Stimulated activated CD4-positive, alpha-beta T cell treated with anti-CD3 and anti-CD28 coated beads, Interleukin-15, amount 100 ng/mL, for 1 hour (primary cell): ENCODE measurements around the gene ZFAND2B.

Source experiments
- DNase-seq, 2 donors: peaks; one replicate each; pipeline ENCODE4 v3.0.0-alpha.2; 2020; ENCODE audit warnings: low read depth in 1 of 2, low spot score in 1 of 2

ZFAND2B gene, protein sequence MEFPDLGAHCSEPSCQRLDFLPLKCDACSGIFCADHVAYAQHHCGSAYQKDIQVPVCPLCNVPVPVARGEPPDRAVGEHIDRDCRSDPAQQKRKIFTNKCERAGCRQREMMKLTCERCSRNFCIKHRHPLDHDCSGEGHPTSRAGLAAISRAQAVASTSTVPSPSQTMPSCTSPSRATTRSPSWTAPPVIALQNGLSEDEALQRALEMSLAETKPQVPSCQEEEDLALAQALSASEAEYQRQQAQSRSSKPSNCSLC

GRCh38 chr2:219206328-219207133 is at the start of gene ZFAND2B:
ZFAND2B (plus strand) TSS chr2:219206782; CDS start chr2:219206988, 206 bp downstream.
- DNase-seq = peak; percentile 93 to 95

- DNase-seq = no peak
Observed at GRCh38 chr2:219157396-219157795, 49.2 kb upstream of the ZFAND2B start.

DNA sequence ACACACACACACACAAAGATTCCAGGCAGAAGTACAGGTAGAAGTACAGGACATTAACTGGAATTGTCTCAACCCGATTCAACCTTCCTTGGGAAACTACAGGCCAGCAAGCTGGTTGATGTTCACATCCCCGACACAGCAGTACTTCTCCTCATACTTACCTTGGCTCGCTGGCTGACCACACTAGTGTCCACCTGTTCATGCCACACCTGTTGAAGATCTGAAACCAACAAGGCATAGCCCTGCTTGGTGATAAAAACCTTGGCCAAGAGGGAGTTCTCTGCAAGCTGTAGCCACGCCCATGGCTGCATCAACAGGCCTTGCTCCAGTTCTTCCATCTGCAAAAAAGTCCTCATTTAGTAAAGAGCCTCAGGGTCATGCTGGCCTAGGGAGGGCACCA is 48.6 kb upstream of the ZFAND2B start:
- DNase-seq = no peak

- no peak for DNase-seq
Observed at GRCh38 chr2:219158586-219158985, 48.0 kb upstream of the ZFAND2B start.

DNA sequence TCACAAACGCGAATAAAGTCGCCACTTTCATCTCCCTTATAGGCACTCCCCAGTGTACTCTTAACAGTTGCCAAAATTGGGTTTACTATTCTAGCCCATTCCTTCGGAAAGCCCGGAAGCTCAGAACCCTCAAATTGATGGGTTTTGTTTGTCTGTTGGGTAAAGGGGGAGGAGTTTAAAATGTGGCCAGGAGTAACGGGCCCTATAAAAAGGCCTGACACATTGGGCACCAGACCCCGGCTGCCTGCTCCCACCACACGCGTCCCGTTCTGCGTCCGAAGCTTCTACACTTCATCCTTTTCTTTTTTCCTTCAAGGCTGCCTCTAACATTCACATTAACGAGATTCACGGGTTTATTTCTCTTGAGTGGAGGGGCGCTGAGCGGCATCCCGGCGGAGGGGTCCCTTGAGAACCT is 46.8 kb upstream of the ZFAND2B start:
- no peak for DNase-seq

GRCh38 chr2:219160186-219161017 is 46.2 kb upstream of the ZFAND2B start, which contains the start of gene NHEJ1:
NHEJ1 (minus strand) TSS chr2:219160815; CDS start chr2:219158362, 2,453 bp downstream.
- peak; percentile 87 to 90 for DNase-seq

DNA sequence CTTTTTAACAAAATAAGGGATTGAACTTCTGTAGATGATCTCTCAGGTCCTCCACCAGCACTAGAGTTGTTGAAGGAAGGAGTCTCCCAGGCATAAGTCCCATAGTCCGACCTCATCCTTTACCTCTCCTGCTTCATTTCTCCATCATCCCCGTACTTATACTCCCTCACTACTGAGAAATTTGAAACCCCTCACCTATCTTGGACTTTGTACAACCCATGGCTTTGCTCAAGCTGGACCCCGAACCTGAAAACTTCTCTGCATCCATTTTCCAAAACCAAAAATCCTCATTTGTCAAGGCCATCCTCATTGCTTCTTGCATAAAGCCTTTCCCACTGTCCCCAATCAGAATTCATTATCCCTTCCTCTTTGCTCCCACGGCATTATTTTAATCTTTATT is 45.5 kb upstream of the ZFAND2B start:
- no peak for DNase-seq

- no peak for DNase-seq
Observed at GRCh38 chr2:219163156-219163555, 43.4 kb upstream of the ZFAND2B start.

DNA sequence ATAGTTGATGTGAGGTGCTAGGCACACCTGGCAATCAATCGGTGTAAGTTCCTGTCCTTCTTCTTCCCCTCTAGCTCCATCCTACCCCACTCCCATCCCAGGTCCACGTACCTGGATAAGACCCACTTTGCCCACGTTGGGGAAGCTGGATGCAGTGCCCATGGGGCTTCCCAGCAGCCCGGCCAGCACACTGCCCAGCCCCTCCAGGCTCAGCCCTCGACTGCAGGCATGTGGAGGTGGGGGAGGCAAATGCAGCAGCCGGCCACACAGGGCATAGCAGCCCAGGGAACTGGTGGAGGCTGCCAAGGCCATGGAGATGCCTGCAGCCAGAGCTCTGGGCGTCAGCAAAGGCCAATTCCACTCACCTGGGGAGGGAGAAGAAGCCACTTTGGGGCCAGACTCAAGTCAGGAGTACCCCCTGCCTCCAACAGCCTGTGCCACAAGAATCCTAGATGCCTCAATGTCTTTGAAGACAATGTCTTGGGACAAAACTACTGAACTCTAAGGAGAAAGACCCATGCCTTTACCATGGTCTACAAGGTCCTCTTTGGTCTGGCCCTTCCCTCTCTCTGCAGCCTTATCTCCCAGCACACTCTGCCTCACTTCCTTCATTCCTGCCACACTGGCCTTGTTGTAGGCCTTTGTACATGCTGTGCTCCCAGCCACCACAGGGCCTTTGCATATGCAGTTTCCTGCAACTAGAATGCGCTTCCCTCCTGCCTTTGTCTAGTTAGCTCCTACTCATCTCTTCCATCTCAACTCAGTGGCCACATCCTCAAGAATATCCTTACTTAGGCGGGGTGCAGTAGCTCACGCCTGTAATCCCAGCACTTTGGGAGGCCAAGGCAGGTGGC is 41.3 kb upstream of the ZFAND2B start:
- no peak for DNase-seq

DNA sequence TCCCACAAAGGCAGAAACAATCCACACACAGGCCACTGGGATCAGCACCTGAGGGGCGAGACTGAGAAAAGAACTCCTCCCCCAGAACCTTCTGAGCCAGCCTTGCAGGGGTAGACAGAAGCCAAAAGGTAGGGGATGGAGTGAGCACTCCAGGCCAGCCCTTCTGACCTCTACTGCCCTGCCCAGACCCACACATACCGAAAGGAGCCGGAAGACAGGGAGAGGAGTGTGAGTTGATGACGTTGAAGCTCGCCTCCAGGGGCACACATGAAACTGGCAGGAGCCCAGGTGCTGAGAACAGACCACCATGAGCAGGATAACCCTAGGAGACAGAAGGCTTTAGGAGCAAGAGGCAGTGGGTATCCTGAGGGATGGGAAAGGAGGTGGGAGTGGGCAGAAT is 38.6 kb upstream of the ZFAND2B start:
- no peak for DNase-seq

- DNase-seq = no peak
Observed at GRCh38 chr2:219168526-219168925, 38.1 kb upstream of the ZFAND2B start.

- no peak for DNase-seq
Observed at GRCh38 chr2:219168932-219169331, 37.6 kb upstream of the ZFAND2B start.

GRCh38 chr2:219169930-219170654 is 36.5 kb upstream of the ZFAND2B start, which contains the start of gene SLC23A3:
SLC23A3 (minus strand) TSS chr2:219170029; CDS start chr2:219169984, 45 bp downstream.
- no peak for DNase-seq

GRCh38 chr2:219171231-219171651 is 35.3 kb upstream of the ZFAND2B start:
- DNase-seq = no peak

DNA sequence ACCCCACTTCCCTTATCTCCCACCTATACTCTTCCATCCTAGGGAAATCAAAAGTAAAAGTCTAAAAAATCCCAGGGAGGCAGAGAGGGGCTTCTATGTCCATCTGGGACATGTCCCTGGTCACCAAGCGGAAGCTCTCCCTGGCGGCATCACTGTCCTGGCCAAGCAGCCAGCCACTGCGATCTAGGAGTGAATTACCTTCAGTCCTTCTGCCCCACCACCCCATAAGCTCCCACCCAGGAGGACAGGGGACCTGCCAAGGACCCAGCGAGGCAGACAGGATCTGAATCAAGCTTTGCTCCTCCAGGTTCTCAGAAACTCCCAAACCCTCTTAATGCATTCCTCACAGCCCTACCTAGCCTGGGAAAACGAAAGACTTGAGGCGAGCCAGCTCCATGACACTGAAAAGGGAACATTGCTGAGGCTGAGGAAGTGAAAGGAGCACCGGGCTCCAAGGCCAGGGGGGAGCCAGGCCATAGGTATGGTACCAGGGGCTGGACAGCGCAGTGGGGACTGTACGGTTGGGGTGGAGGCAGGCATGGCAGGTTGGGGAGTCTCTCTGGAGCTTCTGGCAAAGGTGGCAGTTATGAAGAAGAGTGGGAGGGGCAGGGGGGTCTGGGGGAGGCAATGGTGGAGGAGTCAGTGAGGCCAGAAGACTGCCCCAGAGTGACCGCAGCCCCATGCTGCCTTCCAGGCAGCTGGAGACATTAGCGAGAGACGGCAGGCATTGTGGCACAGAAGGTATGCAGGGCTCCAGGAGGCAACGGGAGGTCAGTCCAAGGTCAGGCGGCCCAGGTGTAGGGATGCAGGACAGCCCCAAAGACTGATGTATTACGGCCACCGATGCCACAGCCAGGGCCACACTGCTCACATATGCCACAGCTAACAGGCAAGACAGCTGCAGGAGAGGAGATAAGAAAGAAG is 34.1 kb upstream of the ZFAND2B start:
- no peak for DNase-seq

DNA sequence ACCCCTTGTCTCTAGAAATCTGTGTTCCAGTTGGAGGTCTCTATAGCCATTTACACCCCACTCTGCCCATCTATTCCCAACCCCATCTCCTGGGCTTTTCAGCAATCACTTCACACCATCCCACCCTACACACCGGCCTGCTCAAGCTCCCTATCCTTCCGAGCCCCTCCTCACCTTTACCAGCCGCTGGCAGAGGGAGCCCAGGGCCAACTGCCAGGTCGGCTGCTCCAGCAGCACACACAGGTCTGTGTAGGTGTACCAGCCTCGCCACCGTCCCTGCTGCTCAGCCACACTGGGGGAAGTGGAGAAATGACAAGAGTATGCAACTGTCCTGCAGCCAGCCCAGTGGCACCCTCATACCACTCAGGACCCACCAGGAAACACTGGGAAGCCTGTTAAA is 33.4 kb upstream of the ZFAND2B start:
- DNase-seq = no peak

- DNase-seq = no peak
Observed at GRCh38 chr2:219174146-219174545, 32.4 kb upstream of the ZFAND2B start.

DNA sequence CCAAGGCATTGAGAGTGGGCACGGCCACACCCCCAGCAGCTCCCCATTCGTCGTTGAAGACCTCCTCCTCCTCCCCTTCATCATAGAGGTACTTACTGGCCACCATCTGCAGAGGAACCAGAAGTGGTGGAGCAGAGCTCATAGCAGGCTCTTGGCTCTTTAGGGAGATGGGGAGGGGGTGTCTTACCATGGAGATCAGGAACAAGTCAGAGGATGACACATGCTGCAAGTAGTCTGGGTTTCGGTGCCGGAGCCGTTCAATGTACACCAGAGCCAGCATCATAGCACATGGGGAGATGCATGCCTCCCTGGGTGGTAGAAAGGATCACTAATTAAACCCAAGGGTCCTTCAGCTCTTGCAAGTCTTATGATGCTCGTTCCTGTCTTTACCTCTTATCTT is 31.8 kb upstream of the ZFAND2B start:
- no peak for DNase-seq

DNA sequence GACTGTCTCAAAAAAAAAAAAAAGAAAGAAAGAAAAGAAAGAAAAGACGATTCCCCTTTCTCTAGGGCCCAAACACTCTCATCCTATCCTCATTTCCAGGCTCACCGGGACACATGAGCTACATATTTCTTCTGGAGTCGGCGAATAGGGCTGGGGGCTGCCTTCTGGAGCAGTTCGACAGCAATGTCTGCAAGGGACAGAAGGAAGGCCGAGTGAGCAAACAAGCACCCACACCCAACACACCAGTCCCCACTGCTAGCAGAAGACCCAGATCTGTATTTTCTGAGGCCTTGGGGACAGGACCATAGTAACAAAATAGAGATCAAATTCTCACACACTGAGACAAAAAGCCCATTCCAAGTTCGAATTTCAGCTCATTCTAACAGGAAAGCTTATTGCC is 31.1 kb upstream of the ZFAND2B start:
- no peak for DNase-seq
